GM19438 (cell line): ENCODE data around the gene TBC1D2.
A peak's percentile ranks its signal among the peaks of the same experiment; 100 is the strongest.
"Not testable (repeated sequence)": the region's sequence is repeated elsewhere in the genome, so short reads cannot be mapped to it uniquely, and the experiment has no call there.

Source experiments
- ATAC-seq: cut with Tn5 transposase; IDR thresholded peaks from one replicate; pipeline ENCODE4 v1.9.1; 2021; ENCODE audit warnings: low read depth; ENCODE audit not compliant: unreplicated experiment

TBC1D2 gene

GRCh38 chr9:98272083-98272482, 16.6 kb upstream of the TBC1D2 start:
- no peak for ATAC-seq

- ATAC-seq, result no peak
Observed at GRCh38 chr9:98271479-98271878, 16.0 kb upstream of the TBC1D2 start.

GRCh38 chr9:98270284-98270683, 14.8 kb upstream of the TBC1D2 start:
- ATAC-seq, result not testable (repeated sequence)

GRCh38 chr9:98269652-98270051, 14.2 kb upstream of the TBC1D2 start:
- ATAC-seq, result not testable (repeated sequence)

GRCh38 chr9:98267556-98267955, 12.1 kb upstream of the TBC1D2 start:
- not testable (repeated sequence) for ATAC-seq

- ATAC-seq, result no peak
Observed at GRCh38 chr9:98264516-98264915, 9.1 kb upstream of the TBC1D2 start.

GRCh38 chr9:98263482-98264357, 8.3 kb upstream of the TBC1D2 start:
- no peak for ATAC-seq

- no peak for ATAC-seq
Observed at GRCh38 chr9:98263080-98263479, 7.6 kb upstream of the TBC1D2 start.

GRCh38 chr9:98262056-98262455, 6.6 kb upstream of the TBC1D2 start:
- no peak for ATAC-seq

GRCh38 chr9:98260635-98261034, 5.2 kb upstream of the TBC1D2 start:
- no peak for ATAC-seq

GRCh38 chr9:98259791-98260190, 4.3 kb upstream of the TBC1D2 start:
- no peak for ATAC-seq

GRCh38 chr9:98256756-98257155, 1.3 kb upstream of the TBC1D2 start:
- ATAC-seq, result no peak

- ATAC-seq, result peak; percentile 30
Observed at GRCh38 chr9:98255061-98255577, 330 bp downstream of the TBC1D2 start.

- no peak for ATAC-seq
Observed at GRCh38 chr9:98254228-98255060, 1.0 kb downstream of the TBC1D2 start.

- no peak for ATAC-seq
Observed at GRCh38 chr9:98253565-98253964, 1.9 kb downstream of the TBC1D2 start.

GRCh38 chr9:98251551-98251950, 3.9 kb downstream of the TBC1D2 start:
- ATAC-seq, result no peak

- no peak for ATAC-seq
Observed at GRCh38 chr9:98249771-98250170, 5.7 kb downstream of the TBC1D2 start.

- ATAC-seq, result no peak
Observed at GRCh38 chr9:98248737-98249474, 6.5 kb downstream of the TBC1D2 start.

- ATAC-seq, result no peak
Observed at GRCh38 chr9:98247831-98248657, 7.4 kb downstream of the TBC1D2 start.

GRCh38 chr9:98242426-98242825, 13.0 kb downstream of the TBC1D2 start:
- ATAC-seq, result no peak
